GM18520 (cell line): ENCODE data around the gene HERC4.
"Not testable (repeated sequence)": the region's sequence is repeated elsewhere in the genome, so short reads cannot be mapped to it uniquely, and the experiment has no call there.

Experiments
- ATAC-seq: cut with Tn5 transposase; IDR thresholded peaks from one replicate; pipeline ENCODE4 v1.9.1; 2021; ENCODE audit not compliant: unreplicated experiment

Gene HERC4

GRCh38 chr10:68047554-68048327 lies 27.3 kb downstream of the HERC4 start:
- ATAC-seq, result no peak

GRCh38 chr10:68047122-68047521 lies 28.0 kb downstream of the HERC4 start:
- ATAC-seq, result no peak

GRCh38 chr10:68046642-68047041 lies 28.4 kb downstream of the HERC4 start:
- ATAC-seq, result no peak

- ATAC-seq, result no peak
Observed at GRCh38 chr10:68043030-68043429, 32.1 kb downstream of the HERC4 start.

GRCh38 chr10:68032113-68032512 lies 43.0 kb downstream of the HERC4 start:
- no peak for ATAC-seq

- ATAC-seq, result no peak
Observed at GRCh38 chr10:68027429-68027828, 47.7 kb downstream of the HERC4 start.

- ATAC-seq, result no peak
Observed at GRCh38 chr10:68023292-68023691, 51.8 kb downstream of the HERC4 start.

GRCh38 chr10:68022324-68022723 lies 52.8 kb downstream of the HERC4 start:
- ATAC-seq, result not testable (repeated sequence)

- not testable (repeated sequence) for ATAC-seq
Observed at GRCh38 chr10:68016519-68016918, 58.6 kb downstream of the HERC4 start.

- no peak for ATAC-seq
Observed at GRCh38 chr10:68010426-68010940, 64.6 kb downstream of the HERC4 start.

GRCh38 chr10:68007356-68007755 lies 67.7 kb downstream of the HERC4 start:
- no peak for ATAC-seq

- ATAC-seq, result no peak
Observed at GRCh38 chr10:68001539-68001938, 73.5 kb downstream of the HERC4 start.

- no peak for ATAC-seq
Observed at GRCh38 chr10:68001000-68001399, 74.1 kb downstream of the HERC4 start.

GRCh38 chr10:67990093-67990492 lies 85.0 kb downstream of the HERC4 start:
- no peak for ATAC-seq

- no peak for ATAC-seq
Observed at GRCh38 chr10:67988606-67989005, 86.5 kb downstream of the HERC4 start.

GRCh38 chr10:67982603-67983002 lies 92.5 kb downstream of the HERC4 start:
- ATAC-seq, result not testable (repeated sequence)

- ATAC-seq, result no peak
Observed at GRCh38 chr10:67978749-67979148, 96.3 kb downstream of the HERC4 start.

- ATAC-seq, result no peak
Observed at GRCh38 chr10:67977251-67977650, 97.8 kb downstream of the HERC4 start.

GRCh38 chr10:67976292-67977245 lies 98.5 kb downstream of the HERC4 start:
- no peak for ATAC-seq

GRCh38 chr10:67975871-67976270 lies 99.2 kb downstream of the HERC4 start:
- ATAC-seq, result no peak

GRCh38 chr10:67971311-67971710 lies 103.8 kb downstream of the HERC4 start:
- ATAC-seq, result no peak

- ATAC-seq, result no peak
Observed at GRCh38 chr10:67969875-67970274, 105.2 kb downstream of the HERC4 start.
